NCI-H748 (cell line): Measurements from ENCODE around the gene C1orf21.
"Not testable (repeated sequence)": the region's sequence is repeated elsewhere in the genome, so short reads cannot be mapped to it uniquely, and the experiment has no call there.

Experiments used
- DNase-seq: peaks from one replicate; lab custom pipeline; 2025; ENCODE audit not compliant: unreplicated experiment; lab: John Stamatoyannopoulos, UW

The C1orf21 gene

DNA sequence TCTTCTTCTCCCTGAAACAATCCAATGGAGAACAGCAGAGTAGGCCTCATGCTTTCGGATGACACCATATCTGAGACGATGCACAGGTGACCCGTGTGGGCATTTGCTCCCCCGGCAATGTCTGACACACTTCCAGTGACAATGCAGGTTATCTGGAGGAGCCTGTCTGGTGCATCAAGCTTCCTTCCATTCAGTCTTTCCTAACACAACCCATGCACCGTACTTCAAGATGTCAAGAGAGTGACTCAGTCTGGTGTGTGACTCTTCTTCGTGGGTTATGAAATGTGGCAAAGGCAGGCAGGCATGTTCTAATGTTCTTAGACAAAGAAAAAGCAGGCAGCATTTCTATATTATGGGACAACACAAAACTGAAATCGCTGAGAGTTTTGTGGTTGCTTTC lies 208.8 kb downstream of the C1orf21 start:
- no peak for DNase-seq

GRCh38 chr1:184596950-184597645 lies 210.3 kb downstream of the C1orf21 start:
- DNase-seq = no peak

DNA sequence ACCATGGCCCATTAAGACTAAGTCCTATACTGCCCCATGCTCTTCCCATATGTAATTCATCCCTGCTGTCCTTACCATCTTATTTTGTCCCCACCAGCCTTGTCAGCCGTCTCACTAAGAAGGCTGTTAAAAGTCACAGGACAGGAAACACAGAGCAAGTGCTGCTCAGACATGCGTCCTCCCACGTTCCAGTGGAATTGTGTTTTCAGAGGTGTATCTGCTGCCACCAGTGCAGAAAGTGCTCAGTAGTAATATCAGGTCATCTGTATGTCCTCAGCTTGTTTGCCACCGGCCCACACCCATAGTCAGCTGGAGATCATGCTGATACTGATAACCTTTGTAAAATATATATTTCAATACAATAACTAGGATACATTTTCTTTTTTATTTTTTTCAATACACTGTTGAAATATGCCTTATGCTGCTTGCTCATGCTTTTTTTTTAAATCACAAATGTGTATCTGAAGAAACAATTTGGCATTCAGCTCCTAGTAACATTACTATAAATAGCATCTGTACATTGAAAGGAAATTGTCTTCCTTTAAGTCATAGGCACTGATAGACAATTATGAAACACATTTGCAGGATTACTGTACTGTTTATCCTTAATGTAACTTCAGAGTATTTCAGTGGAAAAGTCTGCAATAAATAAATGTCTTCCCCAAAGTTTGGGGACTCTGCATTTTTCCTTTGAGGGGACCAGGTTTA lies 211.0 kb downstream of the C1orf21 start:
- no peak for DNase-seq

GRCh38 chr1:184598403-184599193 lies 211.8 kb downstream of the C1orf21 start:
- no peak for DNase-seq

DNA sequence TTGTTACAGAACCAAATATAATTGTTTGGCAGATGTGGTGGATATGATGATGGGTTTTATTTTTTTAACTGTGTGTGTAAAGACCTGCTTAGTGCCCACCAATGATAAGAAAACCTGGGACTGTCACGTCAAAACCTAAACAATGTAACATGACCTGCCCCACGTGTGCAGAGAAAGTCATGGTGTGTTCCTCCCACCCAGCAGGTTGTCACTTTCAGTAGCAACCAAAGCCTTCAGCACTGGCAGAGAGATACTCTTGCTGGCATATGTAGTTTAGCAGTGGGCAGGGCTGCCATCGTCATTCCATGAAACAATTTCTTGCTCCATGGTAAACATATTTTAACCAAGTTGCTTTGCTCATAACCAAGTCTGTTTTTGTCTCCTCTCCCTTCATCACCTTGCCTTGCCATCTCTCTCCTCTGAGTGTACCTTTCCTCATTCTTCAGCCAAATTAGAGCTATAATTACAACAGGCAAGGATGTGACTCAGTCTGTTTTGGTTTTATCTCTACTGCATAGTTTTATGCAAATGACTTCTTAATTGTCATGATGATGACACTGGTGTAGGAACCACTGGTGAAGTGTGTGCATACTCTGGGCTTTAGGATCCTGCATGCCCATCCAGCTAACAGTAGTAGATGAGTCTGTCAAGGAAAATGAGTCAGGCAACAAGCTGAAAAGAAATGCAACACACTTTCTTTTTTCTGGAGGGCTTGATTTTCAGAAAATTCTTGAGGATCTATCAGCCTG lies 217.5 kb downstream of the C1orf21 start:
- DNase-seq = no peak

GRCh38 chr1:184605941-184606340 lies 219.1 kb downstream of the C1orf21 start:
- no peak for DNase-seq

- DNase-seq = no peak
Observed at GRCh38 chr1:184606786-184607185, 220.0 kb downstream of the C1orf21 start.

- DNase-seq = no peak
Observed at GRCh38 chr1:184608581-184608980, 221.8 kb downstream of the C1orf21 start.

- DNase-seq = no peak
Observed at GRCh38 chr1:184608990-184609389, 222.2 kb downstream of the C1orf21 start.

DNA sequence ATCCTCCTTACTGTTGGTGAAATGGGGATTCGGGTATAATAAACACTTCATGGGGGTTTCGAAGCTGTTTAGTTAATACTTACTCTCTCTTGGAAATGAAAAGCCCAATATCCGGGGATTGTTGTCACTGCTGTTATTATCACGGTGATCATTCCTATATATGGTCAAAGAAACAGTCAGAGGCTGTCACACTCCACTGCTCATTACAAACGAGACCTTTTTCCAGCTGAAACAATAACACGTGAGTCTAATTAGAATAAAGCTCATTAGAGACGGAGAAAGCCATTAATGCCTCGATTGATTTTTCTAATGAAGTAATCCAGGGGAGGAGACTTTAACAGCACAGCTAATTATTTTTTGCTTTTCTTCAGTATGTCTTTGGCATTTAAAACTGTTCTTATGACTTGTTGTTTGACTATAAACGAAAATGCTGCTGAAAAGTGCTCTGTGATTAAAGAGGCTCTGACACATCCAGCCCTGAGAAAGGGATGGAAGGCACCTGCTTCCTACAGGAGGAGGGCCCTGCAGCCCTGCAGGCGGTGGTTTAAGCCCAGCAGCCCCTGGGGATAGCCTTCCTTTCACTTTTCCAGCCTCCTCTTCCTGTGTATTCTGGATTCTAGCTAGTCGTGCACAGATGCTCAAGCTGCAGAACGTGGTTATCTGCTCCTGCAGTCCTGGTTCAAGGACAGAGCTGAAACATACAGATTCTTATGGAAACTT lies 224.2 kb downstream of the C1orf21 start:
- DNase-seq = peak; percentile 47

- DNase-seq = not testable (repeated sequence)
Observed at GRCh38 chr1:184612229-184612628, 225.4 kb downstream of the C1orf21 start.

DNA sequence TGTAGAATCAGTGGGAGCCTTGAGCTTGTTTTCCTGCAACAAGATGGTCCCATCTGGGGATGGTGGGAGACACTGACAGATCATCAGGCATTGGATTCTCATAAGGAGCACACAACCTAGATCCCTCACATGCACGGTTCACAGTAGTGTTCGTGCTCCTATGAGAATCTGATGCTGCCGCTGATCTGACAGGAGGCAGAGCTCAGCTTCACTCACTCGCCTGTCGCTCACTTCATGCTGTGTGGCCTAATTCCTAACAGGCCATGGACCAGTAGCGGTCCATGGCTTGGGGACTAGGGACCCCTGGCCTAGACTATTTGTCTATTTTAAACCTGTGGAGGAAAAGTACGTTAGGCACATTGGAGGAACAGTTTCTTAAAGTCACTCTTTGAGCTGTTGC lies 227.8 kb downstream of the C1orf21 start:
- no peak for DNase-seq

DNA sequence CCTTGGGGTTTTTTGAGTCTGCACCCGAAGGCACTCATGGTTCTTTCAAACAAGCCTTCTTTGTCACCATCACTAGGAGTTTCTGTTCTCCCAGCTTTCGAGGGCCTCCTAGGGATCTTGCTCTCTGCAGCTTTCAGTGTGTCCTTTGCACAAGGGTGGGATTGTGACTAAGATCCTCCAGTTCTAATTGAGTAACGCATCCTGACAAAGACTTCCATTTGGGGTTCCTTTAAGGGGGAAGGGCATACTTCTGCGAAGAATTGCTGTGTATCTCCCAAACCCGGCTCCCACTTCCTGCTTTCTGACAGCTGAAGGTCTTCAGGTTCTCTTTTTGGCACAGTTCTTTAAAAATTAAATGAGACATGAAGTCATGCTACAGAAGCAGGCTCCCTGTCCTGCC lies 228.5 kb downstream of the C1orf21 start:
- DNase-seq = no peak

DNA sequence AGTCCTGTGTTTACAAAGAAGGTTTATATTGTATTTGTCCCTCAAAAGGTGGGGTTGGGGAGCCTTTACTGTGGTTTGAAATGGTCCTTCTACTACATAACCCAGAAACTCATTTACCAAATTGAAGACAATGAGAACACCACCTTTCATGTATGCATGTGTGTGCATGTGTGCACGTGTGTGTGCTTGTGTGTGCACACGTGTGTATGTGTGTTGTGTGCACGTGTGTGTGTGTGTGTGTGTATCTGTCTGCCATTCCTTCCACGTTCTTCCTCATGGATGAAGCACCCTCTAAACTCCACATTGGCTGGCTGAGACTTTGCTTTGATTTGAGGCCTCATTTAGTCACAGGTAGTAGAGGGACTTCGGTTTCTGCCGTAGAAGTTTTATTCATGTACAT lies 229.7 kb downstream of the C1orf21 start:
- no peak for DNase-seq

DNA sequence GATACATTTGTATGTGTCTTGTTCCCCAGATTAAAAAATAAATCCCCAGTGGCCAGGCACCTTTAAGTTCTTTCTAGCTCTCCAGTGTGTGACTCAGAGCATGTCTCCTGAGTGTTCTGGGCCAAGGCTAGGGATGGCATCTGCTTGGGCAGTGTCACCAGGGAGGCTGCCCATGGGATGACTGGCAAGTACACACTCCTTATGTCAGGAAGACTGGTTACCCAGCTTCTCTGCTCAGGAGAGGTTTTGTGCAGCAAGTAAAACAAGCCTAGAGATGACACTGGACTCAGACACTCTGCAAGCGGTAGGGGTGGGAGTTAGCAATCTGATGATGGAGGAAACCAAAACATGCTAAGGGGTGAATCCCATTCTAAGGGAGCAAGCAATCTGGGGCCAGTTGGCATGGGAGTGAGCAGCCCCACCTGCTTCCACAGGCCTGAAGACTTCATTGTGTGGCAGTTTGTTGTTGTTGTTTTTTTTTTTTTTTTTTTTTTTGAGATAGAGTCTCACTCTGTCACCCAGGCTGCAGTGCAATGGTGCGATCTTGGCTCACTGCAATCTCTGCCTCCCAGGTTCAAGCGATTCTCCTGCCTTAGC lies 230.7 kb downstream of the C1orf21 start:
- no peak for DNase-seq

DNA sequence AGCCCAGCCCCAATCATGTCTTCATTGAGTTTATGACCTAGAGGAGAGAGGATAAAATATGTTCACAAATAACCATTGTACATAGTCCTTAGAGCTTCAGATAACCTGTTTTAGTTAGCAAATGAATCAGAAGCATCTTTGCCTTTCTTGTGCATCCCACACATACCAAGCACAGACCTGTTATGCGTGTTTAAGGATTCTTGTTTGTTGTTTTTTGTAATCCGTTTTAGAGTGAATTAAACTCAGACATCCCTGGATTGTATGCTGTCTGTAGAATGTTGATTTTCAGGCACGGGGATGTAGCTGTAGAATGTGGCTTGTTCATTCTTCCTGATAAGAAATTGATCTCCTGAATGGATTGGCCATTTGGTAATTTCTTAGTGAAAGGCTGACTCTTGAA lies 232.0 kb downstream of the C1orf21 start:
- DNase-seq = no peak

GRCh38 chr1:184620469-184620868 lies 233.6 kb downstream of the C1orf21 start:
- DNase-seq = no peak

GRCh38 chr1:184621260-184621659 lies 234.4 kb downstream of the C1orf21 start:
- no peak for DNase-seq

DNA sequence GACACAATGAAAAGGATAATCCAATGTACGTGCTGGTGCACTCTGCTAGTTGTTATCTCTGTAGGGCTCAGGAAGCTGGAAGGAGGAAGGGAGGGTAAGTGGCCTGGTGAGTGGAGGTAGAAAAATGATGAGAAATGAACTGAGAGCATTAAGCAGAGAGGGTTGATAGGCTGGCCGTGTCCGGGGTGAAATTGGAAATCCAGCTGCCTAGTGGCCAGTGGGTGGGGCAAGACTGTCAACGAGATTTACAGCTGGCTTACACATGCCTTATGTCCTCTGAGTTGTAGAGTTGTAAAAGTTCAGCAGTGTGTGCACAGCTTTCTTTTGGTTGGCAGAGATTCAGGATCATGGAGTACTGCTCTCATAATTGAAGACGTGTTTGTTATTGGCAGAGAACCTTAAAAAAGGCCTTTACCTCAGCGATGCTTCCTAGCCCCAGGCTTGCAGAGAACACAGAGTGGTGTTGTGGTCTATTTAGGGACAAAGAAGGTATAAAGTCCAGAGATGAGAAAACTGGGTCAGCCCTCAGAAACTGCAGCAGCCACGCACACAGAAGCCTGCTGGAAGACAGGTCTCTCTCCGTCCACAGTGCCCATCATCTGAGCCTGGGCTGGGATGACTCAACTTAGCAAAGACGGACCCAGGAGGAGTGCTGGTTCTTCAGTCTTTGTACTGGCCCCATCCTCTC lies 235.5 kb downstream of the C1orf21 start:
- DNase-seq = no peak

GRCh38 chr1:184623404-184623803 lies 236.6 kb downstream of the C1orf21 start:
- DNase-seq = no peak
